ENCODE measurements around the gene ITLN2. TPM values are rescaled to one million over a fixed set of nuclear protein-coding genes. Genes with fewer than 3 reads are reported as not detected.

Gene ITLN2
- total and polyA plus RNA-seq, 2 of the 8 experiments (the other 6 are each of a cell fraction or from before 2014, with no cell fraction given): 4.7 to 6.3 TPM

DNA sequence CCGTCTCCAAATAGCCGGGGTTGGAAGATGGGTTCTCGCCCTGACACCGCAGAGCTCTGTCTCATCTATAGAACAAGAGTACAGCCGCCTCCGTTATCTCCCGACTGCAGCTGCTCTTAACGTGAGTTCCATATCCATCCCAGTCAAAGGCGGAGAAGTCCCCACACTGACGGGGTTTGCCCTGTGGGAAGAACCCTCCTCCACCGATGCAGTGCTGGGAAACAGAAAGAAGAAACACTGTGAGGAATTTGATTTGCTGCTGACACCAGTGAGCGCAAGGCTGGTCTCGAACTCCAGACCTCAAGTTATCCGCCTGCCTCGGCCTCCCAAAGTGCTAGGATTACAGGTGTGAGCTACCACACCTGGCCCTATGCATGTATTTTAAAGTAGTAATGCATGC lies 9.5 kb downstream of the ITLN2 start:
- Histone ChIP-seq H3K56ac (replicated peaks; ENCODE audit: insufficient read length, low read depth, low read length) (no peak overlapping the region), H2BK20ac (ENCODE audit: low read length) (no peak overlapping the region), H2AFZ (ENCODE audit: low read length) (no peak overlapping the region), H3K27ac (ENCODE audit: low read depth, low read length) (no peak overlapping the region), H3K18ac (ENCODE audit: extremely low read depth, low read length) (no peak overlapping the region), H3K36me3 (ENCODE audit: control insufficient read depth in 2 of 4, insufficient read depth in 4 of 4, low read length in 3 of 4) (no peaks in the 10 kb centered on the region), H4K20me1 (replicated peaks in 1 of 2; ENCODE audit: control insufficient read depth in 1 of 2, insufficient read depth in 2 of 2, low read length in 2 of 2) (no peaks in the 10 kb centered on the region), H2BK5ac (ENCODE audit: low read depth, low read length) (no peak overlapping the region), H2BK120ac (replicated peaks; ENCODE audit: low read depth, low read length) (no peak overlapping the region), H3K79me2 (ENCODE audit: control insufficient read depth in 1 of 2, insufficient read depth in 2 of 2, low read length in 2 of 2) (no peaks in the 10 kb centered on the region), H3K4me3 (ENCODE audit: extremely low read depth in 1 of 4, insufficient read depth in 2 of 4, low read depth in 3 of 4, low read length in 4 of 4) (no peak overlapping the region), H3K4ac (replicated peaks; ENCODE audit: insufficient read length, low read depth, low read length) (no peak overlapping the region), H3K23me2 (ENCODE audit: low read depth, low read length) (no peaks in the 10 kb centered on the region), H3K4me1 (replicated peaks in 1 of 4; ENCODE audit: control insufficient read depth in 3 of 4, insufficient read depth in 4 of 4, low read length in 3 of 4) (no peaks in the 10 kb centered on the region), H3K79me1 (ENCODE audit: low read depth, low read length) (no peaks in the 10 kb centered on the region), H4K5ac (ENCODE audit: insufficient read length, low read depth, low read length) (no peak overlapping the region), H4K91ac (replicated peaks; ENCODE audit: insufficient read length, low read length) (no peak overlapping the region), H3K23ac (ENCODE audit: insufficient read length) (no peak overlapping the region), H2BK12ac (ENCODE audit: low read depth, low read length) (no peak overlapping the region), H2AK5ac (ENCODE audit: low read depth, low read length) (no peak overlapping the region), H4K8ac (ENCODE audit: extremely low read depth, insufficient read depth, low read length) (no peak overlapping the region), H3K9ac (replicated peaks in 1 of 4; ENCODE audit: extremely low read depth in 1 of 4, low read depth in 3 of 4, low read length in 3 of 4) (no peak overlapping the region), H2BK15ac (ENCODE audit: low read length) (0 out of 2 replicates have a peak overlapping the region, but pooled peaks have one; percentile 5), H3K14ac (ENCODE audit: insufficient read length) (no peak overlapping the region), H3K9me3 (ENCODE audit: insufficient read depth in 2 of 2, low read depth in 1 of 2, low read length in 1 of 2) (peaks cover 6% of the 10 kb centered on the region in 2 experiments; a peak in 2 of 4 replicates), H3K4me2 (ENCODE audit: insufficient read depth in 1 of 2, low read depth in 2 of 2, low read length in 2 of 2) (no peak overlapping the region), H3K27me3 (replicated peaks in 1 of 4; ENCODE audit: control insufficient read depth in 3 of 4, extremely low read depth in 1 of 4, insufficient read depth in 3 of 4, low read length in 3 of 4) (no peaks in the 10 kb centered on the region)
- DNase-seq (ENCODE audit: low read depth in 1 of 2, low spot score in 2 of 2): no peak
- ChIA-PET POLR2A (ENCODE audit: partially characterized antibody) (no interaction called here), CTCF (ENCODE audit: partially characterized antibody) (interaction anchor here (0.9 to 3.4 kb wide), 12 partner anchors 9 to 270 kb away, joined by 3 to 22 read pairs (median 3); partner anchors contain the start of genes ITLN2 and KLHDC9)
- FAIRE-seq: no peak
- WGBS, 2 experiments (ENCODE audit: extremely low coverage in 1 of 2, insufficient coverage in 1 of 2, insufficient read length in 1 of 2, insufficient replicate concordance in 2 of 2, low coverage in 1 of 2, low lambda C conversion rate in 2 of 2, missing lambda C conversion rate in 1 of 2): 86% methylated on average over 15 of the region's 15 CpGs; no CpG with 5 or more reads in 1 of the 2 experiments
- TF ChIP-seq TEAD4 (IDR thresholded peaks at IDR 0.05; ENCODE audit: low read depth, low read length) (no peak), TBP (IDR thresholded peaks at IDR 0.05; ENCODE audit: low read depth, low read length) (no peak), SIN3A (conservative IDR thresholded peaks at IDR 0.05 in 1 of 2, IDR thresholded peaks at IDR 0.05 in 1 of 2; ENCODE audit: low read depth in 1 of 2, low read length in 2 of 2) (no peak), HDAC2 (IDR thresholded peaks at IDR 0.05; ENCODE audit: borderline replicate concordance in 1 of 2, low read depth in 2 of 2, low read length in 2 of 2) (no peak), ZNF274 (IDR thresholded peaks at IDR 0.05; ENCODE audit: borderline replicate concordance, extremely low read depth, low read length) (no peak), CTBP2 (IDR thresholded peaks at IDR 0.05; ENCODE audit: borderline replicate concordance, insufficient read depth, insufficient read length, low read length) (no peak), POLR2AphosphoS5 (IDR thresholded peaks at IDR 0.05; ENCODE audit: low read depth, low read length) (no peak), BRCA1 (IDR thresholded peaks at IDR 0.05; ENCODE audit: low read depth, low read length) (no peak), RBBP5 (IDR thresholded peaks at IDR 0.05; ENCODE audit: borderline replicate concordance, low read depth, low read length) (no peak), SP1 (IDR thresholded peaks at IDR 0.05; ENCODE audit: low read depth, low read length) (no peak)
- TF ChIP-seq, protein P1, sequence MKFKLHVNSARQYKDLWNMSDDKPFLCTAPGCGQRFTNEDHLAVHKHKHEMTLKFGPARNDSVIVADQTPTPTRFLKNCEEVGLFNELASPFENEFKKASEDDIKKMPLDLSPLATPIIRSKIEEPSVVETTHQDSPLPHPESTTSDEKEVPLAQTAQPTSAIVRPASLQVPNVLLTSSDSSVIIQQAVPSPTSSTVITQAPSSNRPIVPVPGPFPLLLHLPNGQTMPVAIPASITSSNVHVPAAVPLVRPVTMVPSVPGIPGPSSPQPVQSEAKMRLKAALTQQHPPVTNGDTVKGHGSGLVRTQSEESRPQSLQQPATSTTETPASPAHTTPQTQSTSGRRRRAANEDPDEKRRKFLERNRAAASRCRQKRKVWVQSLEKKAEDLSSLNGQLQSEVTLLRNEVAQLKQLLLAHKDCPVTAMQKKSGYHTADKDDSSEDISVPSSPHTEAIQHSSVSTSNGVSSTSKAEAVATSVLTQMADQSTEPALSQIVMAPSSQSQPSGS (IDR thresholded peaks at IDR 0.05; ENCODE audit: low read length): no peak

Measured in H1 (cell line).